H1 (cell line): ENCODE data around the gene GPR39. TPM values are rescaled to one million over a fixed set of nuclear protein-coding genes. Genes with fewer than 3 reads are reported as not detected.

Experiments
- CTCF ChIA-PET: fragments of 300-600 bp; sonication (Branson Sonifier 250); formaldehyde crosslinking; loops from one replicate; lab custom pipeline; 2021; ENCODE audit not compliant: partially characterized antibody; lab: Charles Lee
- POLR2A ChIA-PET: fragments of 300-600 bp; sonication (Branson Sonifier 250); formaldehyde crosslinking; loops from one replicate; lab custom pipeline; 2021; ENCODE audit warnings: inconsistent platforms; ENCODE audit not compliant: partially characterized antibody; lab: Charles Lee
- DNase-seq, 2 experiments: peaks; one replicate each; pipeline versions ENCODE4 v3.0.0 to v3.0.0-alpha.2; 2010 to 2022; ENCODE audit warnings: low spot score in 2 of 2, low read depth in 1 of 2, mixed read lengths in 1 of 2
- FAIRE-seq: peaks from 2 replicates; lab custom pipeline; 2011; peaks lifted over from hg19 to GRCh38; lab: Jason Lieb, UNC
- H2AFZ ChIP-seq: 2 replicates; pipeline ENCODE4 v1.8.1; 2012; ENCODE audit warnings: low read length, inconsistent platforms
- H2AK5ac ChIP-seq: 2 replicates; pipeline ENCODE4 v1.6.1; 2013; ENCODE audit warnings: low read depth, low read length
- H2BK120ac ChIP-seq: replicated peaks from 2 replicates; pipeline ENCODE3; 2013; ENCODE audit warnings: low read depth, low read length, inconsistent platforms
- H2BK12ac ChIP-seq: 2 replicates; pipeline ENCODE4 v1.6.1; 2013; ENCODE audit warnings: low read depth, low read length
- H2BK15ac ChIP-seq: 2 replicates; pipeline ENCODE4 v1.6.1; 2013; ENCODE audit warnings: low read length
- H2BK20ac ChIP-seq: 2 replicates; pipeline ENCODE4 v1.6.1; 2013; ENCODE audit warnings: low read length
- H2BK5ac ChIP-seq: 2 replicates; pipeline ENCODE4 v1.6.1; 2013; ENCODE audit warnings: low read depth, low read length
- H3K14ac ChIP-seq: 2 replicates; pipeline ENCODE4 v1.6.1; 2013; ENCODE audit warnings: inconsistent platforms; ENCODE audit not compliant: insufficient read length
- H3K18ac ChIP-seq: 2 replicates; pipeline ENCODE4 v1.6.1; 2013; ENCODE audit warnings: low read length; ENCODE audit errors: extremely low read depth
- H3K23ac ChIP-seq: 2 replicates; pipeline ENCODE4 v1.6.1; 2013; ENCODE audit warnings: inconsistent platforms; ENCODE audit not compliant: insufficient read length
- H3K23me2 ChIP-seq: 2 replicates; pipeline ENCODE4 v1.6.1; 2013; ENCODE audit warnings: low read depth, low read length
- H3K27ac ChIP-seq: 2 replicates; pipeline ENCODE4 v1.6.1; 2011; ENCODE audit warnings: low read depth, low read length, inconsistent platforms
- H3K27me3 ChIP-seq, 4 experiments: replicated peaks in 1 of 4; 1 replicate in 1 of 4; 2 replicates in 3 of 4; pipeline versions ENCODE4 v1.6.1 to v1.8.1; 2011 to 2013; ENCODE audit warnings: low read length in 3 of 4, mild to moderate bottlenecking in 3 of 4, inconsistent platforms in 2 of 4, mixed read lengths in 2 of 4, moderate library complexity in 1 of 4; ENCODE audit not compliant: control insufficient read depth in 3 of 4, insufficient read depth in 3 of 4; ENCODE audit errors: extremely low read depth in 1 of 4
- H3K36me3 ChIP-seq, 4 experiments: 2 replicates each; pipeline versions ENCODE4 v1.6.1 to v1.8.1; 2011 to 2013; ENCODE audit warnings: mild to moderate bottlenecking in 4 of 4, low read length in 3 of 4, moderate library complexity in 2 of 4, control low read depth in 1 of 4, inconsistent platforms in 1 of 4; ENCODE audit not compliant: insufficient read depth in 4 of 4, control insufficient read depth in 2 of 4
- H3K4ac ChIP-seq: replicated peaks from 2 replicates; pipeline ENCODE3; 2013; ENCODE audit warnings: low read length, low read depth, mixed read lengths, inconsistent platforms; ENCODE audit not compliant: insufficient read length
- H3K4me1 ChIP-seq, 4 experiments: replicated peaks in 1 of 4; 1 replicate in 1 of 4; 2 replicates in 3 of 4; pipeline versions ENCODE4 v1.6.1 to v1.8.1; 2011 to 2013; ENCODE audit warnings: low read length in 3 of 4, inconsistent platforms in 2 of 4, mixed read lengths in 1 of 4; ENCODE audit not compliant: insufficient read depth in 4 of 4, control insufficient read depth in 3 of 4
- H3K4me2 ChIP-seq, 2 experiments: 2 replicates each; pipeline versions ENCODE4 v1.6.1 to v1.8.1; 2011 to 2013; ENCODE audit warnings: low read depth in 2 of 2, low read length in 2 of 2, control low read depth in 1 of 2, inconsistent platforms in 1 of 2, mild to moderate bottlenecking in 1 of 2; ENCODE audit not compliant: insufficient read depth in 1 of 2
- H3K4me3 ChIP-seq, 4 experiments: fragments of 200-600, 300-600 bp in 1 of 4; sonication (generic), shearing (Covaris generic), sonication (Bioruptor Twin) in 1 of 4; 2 replicates each; pipeline versions ENCODE4 v1.5.1 to v1.8.1; 2011 to 2016; ENCODE audit warnings: low read length in 4 of 4, low read depth in 3 of 4, control low read depth in 2 of 4, inconsistent platforms in 2 of 4, mild to moderate bottlenecking in 2 of 4, mixed read lengths in 1 of 4, moderate library complexity in 1 of 4; ENCODE audit not compliant: insufficient read depth in 2 of 4; ENCODE audit errors: extremely low read depth in 1 of 4
- H3K56ac ChIP-seq: replicated peaks from 2 replicates; pipeline ENCODE3; 2013; ENCODE audit warnings: low read depth, mild to moderate bottlenecking, mixed read lengths, low read length, inconsistent platforms; ENCODE audit not compliant: insufficient read length
- H3K79me1 ChIP-seq: 2 replicates; pipeline ENCODE4 v1.6.1; 2013; ENCODE audit warnings: low read depth, low read length, control low read depth
- H3K79me2 ChIP-seq, 2 experiments: 2 replicates each; pipeline versions ENCODE4 v1.6.1 to v1.8.1; 2012 to 2013; ENCODE audit warnings: low read length in 2 of 2, mild to moderate bottlenecking in 2 of 2, inconsistent platforms in 1 of 2; ENCODE audit not compliant: insufficient read depth in 2 of 2, control insufficient read depth in 1 of 2
- H3K9ac ChIP-seq, 4 experiments: replicated peaks in 1 of 4; 1 replicate in 1 of 4; 2 replicates in 3 of 4; pipeline versions ENCODE4 v1.6.1 to v1.8.1; 2011 to 2013; ENCODE audit warnings: low read depth in 3 of 4, low read length in 3 of 4, control low read depth in 2 of 4, mild to moderate bottlenecking in 2 of 4, moderate library complexity in 2 of 4, inconsistent platforms in 1 of 4; ENCODE audit errors: extremely low read depth in 1 of 4
- H3K9me3 ChIP-seq, 2 experiments: 2 replicates each; pipeline versions ENCODE4 v1.6.1 to v1.8.1; 2012 to 2013; ENCODE audit warnings: mild to moderate bottlenecking in 2 of 2, moderate library complexity in 2 of 2, control low read depth in 1 of 2, inconsistent platforms in 1 of 2, low read depth in 1 of 2, low read length in 1 of 2, mixed read lengths in 1 of 2; ENCODE audit not compliant: insufficient read depth in 2 of 2
- H4K20me1 ChIP-seq, 2 experiments: replicated peaks in 1 of 2; 2 replicates each; pipeline versions ENCODE3 to v1.8.1; 2011 to 2013; ENCODE audit warnings: inconsistent platforms in 2 of 2, low read length in 2 of 2, mild to moderate bottlenecking in 1 of 2; ENCODE audit not compliant: insufficient read depth in 2 of 2, control insufficient read depth in 1 of 2
- H4K5ac ChIP-seq: 2 replicates; pipeline ENCODE4 v1.6.1; 2013; ENCODE audit warnings: low read length, low read depth, mixed read lengths, inconsistent platforms; ENCODE audit not compliant: insufficient read length
- H4K8ac ChIP-seq: 2 replicates; pipeline ENCODE4 v1.8.0; 2013; ENCODE audit warnings: mild to moderate bottlenecking, moderate library complexity, low read length, inconsistent platforms; ENCODE audit not compliant: insufficient read depth; ENCODE audit errors: extremely low read depth
- H4K91ac ChIP-seq: replicated peaks from 2 replicates; pipeline ENCODE3; 2013; ENCODE audit warnings: low read length, mixed read lengths, inconsistent platforms; ENCODE audit not compliant: insufficient read length
- ATF3 ChIP-seq: IDR thresholded peaks from 2 replicates; pipeline ENCODE4 v1.6.1; 2011; ENCODE audit warnings: low read depth, mild to moderate bottlenecking, low read length; ENCODE audit not compliant: insufficient read depth
- CBX8 ChIP-seq: fragments of 300-800, 300-1000 bp; sonication (generic); IDR thresholded peaks from 2 replicates; pipeline ENCODE4 v1.7.1; 2016; ENCODE audit warnings: low read depth, low read length, borderline replicate concordance
- EZH2 ChIP-seq: fragments of 200-600 bp; sonication (generic); IDR thresholded peaks from 2 replicates; pipeline ENCODE4 v1.7.1; 2012; ENCODE audit warnings: low read depth, mild to moderate bottlenecking, moderate library complexity, low read length, inconsistent platforms; ENCODE audit not compliant: severe bottlenecking
- FOSL1 ChIP-seq: IDR thresholded peaks from 2 replicates; pipeline ENCODE4 v1.6.1; 2011; ENCODE audit warnings: mild to moderate bottlenecking, low read depth, low read length, moderate library complexity; ENCODE audit not compliant: insufficient read depth
- HDAC6 ChIP-seq: IDR thresholded peaks from one replicate; pipeline ENCODE4 v1.7.1; 2012; ENCODE audit warnings: low read depth, mild to moderate bottlenecking, inconsistent platforms, low read length, moderate library complexity
- MAX ChIP-seq: IDR thresholded peaks from 2 replicates; pipeline ENCODE4 v1.6.1; 2012; ENCODE audit warnings: inconsistent platforms
- NANOG ChIP-seq: IDR thresholded peaks from 2 replicates; pipeline ENCODE4 v1.6.1; 2011; ENCODE audit warnings: low read length, low read depth, mild to moderate bottlenecking, inconsistent platforms; ENCODE audit not compliant: insufficient read depth, poor library complexity, severe bottlenecking
- POU5F1 ChIP-seq: IDR thresholded peaks from 2 replicates; pipeline ENCODE4 v1.6.1; 2011; ENCODE audit warnings: low read depth, mild to moderate bottlenecking, low read length, moderate library complexity
- SIN3A ChIP-seq, 2 experiments: IDR thresholded peaks in 1 of 2; conservative IDR thresholded peaks in 1 of 2; 2 replicates each; pipeline ENCODE4 v1.6.1; 2011 to 2012; ENCODE audit warnings: low read length in 2 of 2, improper control_type of control experiment in 1 of 2, low read depth in 1 of 2, mild to moderate bottlenecking in 1 of 2
- SRF ChIP-seq: IDR thresholded peaks from 2 replicates; pipeline ENCODE4 v1.6.1; 2011; ENCODE audit warnings: mild to moderate bottlenecking, low read depth, low read length, moderate library complexity
- SUZ12 ChIP-seq: fragments of 200-600 bp; sonication (generic); IDR thresholded peaks from 2 replicates; pipeline ENCODE4 v1.6.1; 2012; ENCODE audit warnings: mild to moderate bottlenecking, inconsistent platforms, low read length, moderate library complexity, mixed read lengths
- WGBS, 2 experiments: shearing (Covaris generic) in 1 of 2; methylation state at CpG; one replicate each; pipeline versions ENCODE4 v1.1.6 to v1.1.7; 2013 to 2015; ENCODE audit warnings: low lambda C conversion rate in 2 of 2, mixed read lengths in 2 of 2, inconsistent platforms in 1 of 2, low coverage in 1 of 2, missing lambda C conversion rate in 1 of 2; ENCODE audit not compliant: insufficient replicate concordance in 2 of 2, insufficient coverage in 1 of 2, insufficient read length in 1 of 2; ENCODE audit errors: extremely low coverage in 1 of 2, missing lambda C conversion rate in 1 of 2; 5-methylcytosine and 5-hydroxymethylcytosine counted together
- polyA plus RNA-seq, 7 experiments: library from polyadenylated mRNA; depleted of rRNA in 3 of 7; stranded (reverse) in 5 of 7; unstranded in 2 of 7; fragments of >200 nt in 5 of 7; fragments of 200-250 nt in 2 of 7; gene quantifications; 1 replicate in 5 of 7; 2 replicates in 1 of 7; 4 replicates in 1 of 7; pipeline versions ENCODE4 v1.2.1 to v1.2.3, GENCODE V29; 2011 to 2013; ENCODE audit warnings: missing spikeins in 2 of 7, mixed read lengths in 2 of 7
- total RNA-seq: library from RNA; stranded (reverse); fragmentation: NEBNext Ultra II Directional; extraction: Animal tissue kit (Norgen Biotek cat#: 25700); gene quantifications from 2 replicates; pipeline ENCODE4 v1.2.1, GENCODE V29; 2021

The GPR39 gene
- total and polyA plus RNA-seq, 2 of the 8 experiments (the other 6 are each of a cell fraction or from before 2014, with no cell fraction given): 0.63 to 2.7 TPM

GRCh38 chr2:132665401-132666140, 249.0 kb downstream of the GPR39 start:
- Histone ChIP-seq H3K79me1 (no peaks in the 10 kb centered on the region), H3K4me1 (peaks cover 0 to 9% (median 2%) of the 10 kb centered on the region in 4 experiments; a peak in 5 of 7 replicates), H3K9ac (no peak overlapping the region), H3K4ac (no peak overlapping the region), H3K23ac (no peak overlapping the region), H3K14ac (no peak overlapping the region), H3K4me2 (no peak overlapping the region), H3K56ac (no peak overlapping the region), H3K18ac (no peak overlapping the region), H4K20me1 (peaks cover 0 to 2% of the 10 kb centered on the region in 2 experiments), H3K27me3 (peaks cover 14 to 37% (median 33%) of the 10 kb centered on the region in 4 experiments), H4K8ac (no peak overlapping the region), H3K4me3 (no peak overlapping the region), H2AFZ (no peak overlapping the region), H3K23me2 (peaks cover 17% of the 10 kb centered on the region), H2BK20ac (no peak overlapping the region), H3K9me3 (no peaks in the 10 kb centered on the region), H3K36me3 (no peaks in the 10 kb centered on the region), H4K91ac (no peak overlapping the region), H2BK5ac (no peak overlapping the region), H3K79me2 (no peaks in the 10 kb centered on the region), H2AK5ac (no peak overlapping the region), H2BK120ac (no peak overlapping the region), H2BK15ac (no peak overlapping the region), H4K5ac (no peak overlapping the region), H2BK12ac (no peak overlapping the region), H3K27ac (no peak overlapping the region)
- ChIA-PET CTCF (interaction anchor here (2.1 to 4.9 kb wide), 2 partner anchors 8 to 14 kb away, joined by 7 to 45 read pairs; no protein-coding TSS in a partner anchor), POLR2A (no interaction called here)
- DNase-seq (no peak), FAIRE-seq (no peak)
- 93% methylated on average over 4 of the region's 4 CpGs; no CpG with 5 or more reads in 1 of the 2 experiments for WGBS, 2 experiments
- no peak for TF ChIP-seq MAX
- TF ChIP-seq SRF: no peak
- TF ChIP-seq HDAC6: no peak
- TF ChIP-seq CBX8: no peak
- no peak for TF ChIP-seq SUZ12
- no peak for TF ChIP-seq EZH2
- TF ChIP-seq POU5F1: no peak
- TF ChIP-seq FOSL1: no peak
- no peak for TF ChIP-seq SIN3A (conservative IDR thresholded peaks at IDR 0.05 in 1 of 2, IDR thresholded peaks at IDR 0.05 in 1 of 2; ENCODE audit: low read depth in 1 of 2, low read length in 2 of 2)
- TF ChIP-seq NANOG: no peak
- no peak for TF ChIP-seq ATF3
